Testis (tissue), 3 donors: ENCODE measurements around the gene N4BP2L1. TPM values are rescaled to one million over a fixed set of nuclear protein-coding genes. Genes with fewer than 3 reads are reported as not detected.

ENCODE experiments used
- DNase-seq: peaks from one replicate; pipeline ENCODE4 v3.0.0-alpha.2; 2019
- H3K27ac ChIP-seq, 2 donors: fragments of 200-600 bp; sonication (generic); one replicate each; pipeline ENCODE4 v1.5.1; 2019
- H3K27me3 ChIP-seq: fragments of 200-600 bp; sonication (generic); one replicate; pipeline ENCODE4 v1.5.1; 2019
- H3K36me3 ChIP-seq: fragments of 200-600 bp; sonication (generic); one replicate; pipeline ENCODE4 v1.5.1; 2017; ENCODE audit warnings: low read depth; ENCODE audit errors: missing control alignments
- H3K4me1 ChIP-seq: fragments of 200-600 bp; sonication (generic); one replicate; pipeline ENCODE4 v1.5.1; 2019
- H3K4me3 ChIP-seq, 2 donors: fragments of 200-600 bp; sonication (generic); one replicate each; pipeline ENCODE4 v1.5.1; 2017 to 2019
- H3K9me3 ChIP-seq: fragments of 200-600 bp; sonication (generic); one replicate; pipeline ENCODE4 v1.5.1; 2017
- CTCF ChIP-seq, 3 experiments: fragments of 450-650 bp in 2 of 3; fragments of 200-600 bp in 1 of 3; sonication (generic) in 1 of 3; IDR thresholded peaks; one replicate each; pipeline ENCODE4 v1.5.1; 2016 to 2019; ENCODE audit warnings: antibody characterized with exemption in 3 of 3, mild to moderate bottlenecking in 2 of 3, moderate library complexity in 1 of 3
- POLR2A ChIP-seq: fragments of 450-650 bp; IDR thresholded peaks from one replicate; pipeline ENCODE4 v1.6.1; 2017; ENCODE audit warnings: antibody characterized with exemption, mild to moderate bottlenecking, moderate library complexity
- WGBS, 2 donors: methylation state at CpG; one replicate each; pipeline ENCODE4 v1.1.5; 2018; 5-methylcytosine and 5-hydroxymethylcytosine counted together
- intact Hi-C: fragments of 100-400 bp; cut with DNase I; formaldehyde crosslinking; loops from one replicate; pipeline ENCODE4 v1.15.1; 2023; ENCODE audit warnings: low total_unique reads
- polyA plus RNA-seq: library from polyadenylated mRNA; stranded (reverse); fragments of 350-450 nt; fragmentation: Illumina TruSeq; extraction: RNeasy Lipid Tissue Mini Kit (QIAGEN cat#74804); gene quantifications from one replicate; pipeline ENCODE4 v1.2.3, GENCODE V29; 2014; ENCODE audit warnings: low read depth, low replicate concordance; ENCODE audit not compliant: insufficient read depth
- total RNA-seq, 2 donors: library from RNA; depleted of rRNA; stranded (reverse); fragments of >200 nt; gene quantifications; one replicate each; pipeline ENCODE4 v1.2.3, GENCODE V29; 2016

N4BP2L1 gene
- total and polyA plus RNA-seq, 3 donors from 2014 or later: 8.3 to 13.6 (median 12.8) TPM

- peak overlapping the region; percentile 42 to 76 for H3K27ac ChIP-seq
- DNase-seq: peak; percentile 43
- no peaks in the 10 kb centered on the region for H3K9me3 ChIP-seq
- no peaks in the 10 kb centered on the region for H3K27me3 ChIP-seq
- WGBS, 2 donors: 26 to 30% methylated on average over 9 of the region's 9 CpGs
- no peaks in the 10 kb centered on the region for H3K36me3 ChIP-seq
- no peak for TF ChIP-seq CTCF (IDR thresholded peaks at IDR 0.05)
- no peak for TF ChIP-seq POLR2A
- H3K4me1 ChIP-seq: peaks cover 6% of the 10 kb centered on the region
- peak overlapping the region in 1 of 2 donors; percentile 24 for H3K4me3 ChIP-seq
- intact Hi-C loops: no loop called here
These were observed 19.5 kb downstream of the N4BP2L1 start for GRCh38 chr13:32408296-32409000.

GRCh38 chr13:32407854-32408253, 20.1 kb downstream of the N4BP2L1 start:
- no peak overlapping the region for H3K4me3 ChIP-seq
- intact Hi-C loops: no loop called here

GRCh38 chr13:32403108-32403507, 24.8 kb downstream of the N4BP2L1 start:
- WGBS, 2 donors: 79 to 85% methylated on average over 4 of the region's 4 CpGs
- Histone ChIP-seq H3K36me3 (no peaks in the 10 kb centered on the region), H3K4me1 (peaks cover 4% of the 10 kb centered on the region), H3K27me3 (no peaks in the 10 kb centered on the region), H3K27ac (no peak overlapping the region), H3K4me3 (no peak overlapping the region), H3K9me3 (no peaks in the 10 kb centered on the region)
- intact Hi-C loops: no loop called here
- no peak for TF ChIP-seq POLR2A
- TF ChIP-seq CTCF (IDR thresholded peaks at IDR 0.05): no peak
- no peak for DNase-seq

More at GRCh38 chr13:32407854-32408253, 20.1 kb downstream of the N4BP2L1 start:
- Histone ChIP-seq H3K9me3 (no peaks in the 10 kb centered on the region), H3K4me1 (peaks cover 6% of the 10 kb centered on the region), H3K36me3 (no peaks in the 10 kb centered on the region), H3K27me3 (no peaks in the 10 kb centered on the region), H3K27ac (peak overlapping the region; percentile 42 to 76)
- DNase-seq: no peak
- TF ChIP-seq CTCF (IDR thresholded peaks at IDR 0.05) (no peak), POLR2A (no peak)
- 77 to 92% methylated on average over 6 of the region's 6 CpGs for WGBS, 2 donors

GRCh38 chr13:32391101-32391619, 36.8 kb downstream of the N4BP2L1 start:
- TF ChIP-seq POLR2A (no peak), CTCF (IDR thresholded peaks at IDR 0.05) (no peak)
- Histone ChIP-seq H3K27ac (no peak overlapping the region), H3K27me3 (no peaks in the 10 kb centered on the region), H3K4me3 (no peak overlapping the region), H3K9me3 (no peaks in the 10 kb centered on the region), H3K36me3 (no peaks in the 10 kb centered on the region), H3K4me1 (no peaks in the 10 kb centered on the region)
- intact Hi-C loops: no loop called here
- DNase-seq: no peak
- 69 to 88% methylated on average over 4 of the region's 4 CpGs for WGBS, 2 donors

GRCh38 chr13:32390484-32390883, 37.4 kb downstream of the N4BP2L1 start:
- Histone ChIP-seq H3K9me3 (no peaks in the 10 kb centered on the region), H3K4me3 (no peak overlapping the region), H3K36me3 (no peaks in the 10 kb centered on the region), H3K4me1 (no peaks in the 10 kb centered on the region), H3K27me3 (no peaks in the 10 kb centered on the region), H3K27ac (no peak overlapping the region)
- no peak for DNase-seq
- TF ChIP-seq CTCF (IDR thresholded peaks at IDR 0.05) (no peak), POLR2A (no peak)
- WGBS, 2 donors: 94 to 96% methylated on average over 1 of the region's 1 CpG
- intact Hi-C loops: no loop called here
